Measurements from ENCODE around the gene SULT1A1.
A peak's percentile ranks its signal among the peaks of the same experiment; 100 is the strongest.
"Not testable (repeated sequence)": the region's sequence is repeated elsewhere in the genome, so short reads cannot be mapped to it uniquely, and the experiment has no call there.

SULT1A1 gene

GRCh38 chr16:28609631-28610594 is at the start of gene SULT1A1:
Gene SULT1A1, minus strand, starts transcription at chr16:28610044. Its CDS starts 1,189 bp downstream, at chr16:28608855.
- peak; percentile 24 to 75 for DNase-seq

- DNase-seq = not testable (repeated sequence)
Measured at GRCh38 chr16:28639959-28640358, 30.1 kb upstream of the SULT1A1 start.

- not testable (repeated sequence) for DNase-seq
Measured at GRCh38 chr16:28638359-28638758, 28.5 kb upstream of the SULT1A1 start.

GRCh38 chr16:28637765-28638164 is 27.9 kb upstream of the SULT1A1 start, which contains the start of gene NPIPB8:
Gene NPIPB8, plus strand, starts transcription at chr16:28638065. Its CDS starts 296 bp downstream, at chr16:28638361.
- not testable (repeated sequence) for DNase-seq

GRCh38 chr16:28636093-28636823 is 26.4 kb upstream of the SULT1A1 start:
- DNase-seq = not testable (repeated sequence)

GRCh38 chr16:28630905-28631304 is 21.1 kb upstream of the SULT1A1 start:
- not testable (repeated sequence) for DNase-seq

- peak; percentile 20 to 33 for DNase-seq
Measured at GRCh38 chr16:28623172-28623711, 13.4 kb upstream of the SULT1A1 start.

GRCh38 chr16:28622532-28623171 is 12.8 kb upstream of the SULT1A1 start:
- not testable (repeated sequence) for DNase-seq

- DNase-seq = no peak
Measured at GRCh38 chr16:28621481-28622155, 11.8 kb upstream of the SULT1A1 start.

GRCh38 chr16:28620316-28620715 is 10.5 kb upstream of the SULT1A1 start:
- not testable (repeated sequence) for DNase-seq

- DNase-seq = peak; percentile 63 to 79
Measured at GRCh38 chr16:28617874-28618273, 8.0 kb upstream of the SULT1A1 start.

GRCh38 chr16:28616636-28617035 is 6.8 kb upstream of the SULT1A1 start:
- DNase-seq = no peak

GRCh38 chr16:28616224-28616577 is 6.4 kb upstream of the SULT1A1 start:
- DNase-seq = not testable (repeated sequence)

GRCh38 chr16:28615486-28616223 is 5.8 kb upstream of the SULT1A1 start:
- DNase-seq = peak; percentile 19 to 41

GRCh38 chr16:28614561-28614960 is 4.7 kb upstream of the SULT1A1 start:
- not testable (repeated sequence) for DNase-seq

- not testable (repeated sequence) for DNase-seq
Measured at GRCh38 chr16:28613912-28614311, 4.1 kb upstream of the SULT1A1 start.

GRCh38 chr16:28612359-28613280 is 2.8 kb upstream of the SULT1A1 start:
- DNase-seq = not testable (repeated sequence)

- no peak for DNase-seq
Measured at GRCh38 chr16:28610595-28611191, 849 bp upstream of the SULT1A1 start.

- peak in 1 of 2 donors; percentile 49 for DNase-seq
Measured at GRCh38 chr16:28608867-28609596, 812 bp downstream of the SULT1A1 start.
